ENCODE results near the gene HRH1.
A peak's percentile ranks its signal among the peaks of the same experiment; 100 is the strongest.

DNA sequence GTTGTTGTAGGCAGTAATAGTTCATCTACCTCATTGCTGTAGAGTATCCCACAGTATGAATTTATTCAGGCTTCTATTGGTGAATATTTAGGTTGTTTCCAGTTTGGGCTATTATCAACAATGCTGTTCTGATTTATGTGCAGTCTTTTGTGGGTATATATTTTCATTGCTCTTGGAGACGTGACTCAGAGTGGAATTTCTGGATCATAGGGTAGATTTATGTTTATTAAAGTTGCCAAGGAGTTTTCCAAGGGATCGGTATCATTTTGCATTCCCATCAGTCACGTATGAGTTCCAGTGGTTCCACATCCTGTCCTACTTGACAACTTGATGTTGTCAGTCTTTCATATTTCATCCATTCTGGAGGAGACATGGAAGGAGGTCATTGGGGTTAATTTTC lies 8.4 kb upstream of the HRH1 start:
- TF ChIP-seq, protein P1, sequence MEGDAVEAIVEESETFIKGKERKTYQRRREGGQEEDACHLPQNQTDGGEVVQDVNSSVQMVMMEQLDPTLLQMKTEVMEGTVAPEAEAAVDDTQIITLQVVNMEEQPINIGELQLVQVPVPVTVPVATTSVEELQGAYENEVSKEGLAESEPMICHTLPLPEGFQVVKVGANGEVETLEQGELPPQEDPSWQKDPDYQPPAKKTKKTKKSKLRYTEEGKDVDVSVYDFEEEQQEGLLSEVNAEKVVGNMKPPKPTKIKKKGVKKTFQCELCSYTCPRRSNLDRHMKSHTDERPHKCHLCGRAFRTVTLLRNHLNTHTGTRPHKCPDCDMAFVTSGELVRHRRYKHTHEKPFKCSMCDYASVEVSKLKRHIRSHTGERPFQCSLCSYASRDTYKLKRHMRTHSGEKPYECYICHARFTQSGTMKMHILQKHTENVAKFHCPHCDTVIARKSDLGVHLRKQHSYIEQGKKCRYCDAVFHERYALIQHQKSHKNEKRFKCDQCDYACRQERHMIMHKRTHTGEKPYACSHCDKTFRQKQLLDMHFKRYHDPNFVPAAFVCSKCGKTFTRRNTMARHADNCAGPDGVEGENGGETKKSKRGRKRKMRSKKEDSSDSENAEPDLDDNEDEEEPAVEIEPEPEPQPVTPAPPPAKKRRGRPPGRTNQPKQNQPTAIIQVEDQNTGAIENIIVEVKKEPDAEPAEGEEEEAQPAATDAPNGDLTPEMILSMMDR (IDR thresholded peaks at IDR 0.05; ENCODE audit: extremely low read depth in 1 of 2, insufficient read depth in 1 of 2, low read depth in 1 of 2, low read length in 2 of 2), result no peak
- TF ChIP-seq JUN (IDR thresholded peaks at IDR 0.05; ENCODE audit: borderline replicate concordance, insufficient read depth, insufficient read length, low read depth), result peak; percentile 50
- TF ChIP-seq EZH2 (IDR thresholded peaks at IDR 0.05; ENCODE audit: borderline replicate concordance, low read depth, low read length, severe bottlenecking), result no peak
- TF ChIP-seq POLR2A (IDR thresholded peaks at IDR 0.05; ENCODE audit: low read depth, low read length), result no peak
- no peak for TF ChIP-seq POLR2AphosphoS5 (IDR thresholded peaks at IDR 0.05; ENCODE audit: insufficient read depth, low read depth, low read length)
- TF ChIP-seq, protein P2, sequence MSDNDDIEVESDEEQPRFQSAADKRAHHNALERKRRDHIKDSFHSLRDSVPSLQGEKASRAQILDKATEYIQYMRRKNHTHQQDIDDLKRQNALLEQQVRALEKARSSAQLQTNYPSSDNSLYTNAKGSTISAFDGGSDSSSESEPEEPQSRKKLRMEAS (IDR thresholded peaks at IDR 0.05; ENCODE audit: insufficient read depth, insufficient read length), result no peak
- TF ChIP-seq FOS (IDR thresholded peaks at IDR 0.05; ENCODE audit: borderline replicate concordance, insufficient read depth, low read length), result no peak
- TF ChIP-seq GATA2 (IDR thresholded peaks at IDR 0.05; ENCODE audit: insufficient read depth, insufficient read length, low read depth, low read length), result no peak
